Thyroid gland (tissue), 4 donors: Measurements from ENCODE around the gene RHOC.

ENCODE experiments used
- POLR2A ChIP-seq, 2 donors: fragments of 450-650 bp; IDR thresholded peaks; one replicate each; pipeline ENCODE4 v1.6.1; 2017; ENCODE audit warnings: antibody characterized with exemption in 2 of 2, mild to moderate bottlenecking in 2 of 2, moderate library complexity in 1 of 2
- TF ChIP-seq, protein P1 (sequence below), 6 experiments: fragments of 200-600 bp in 3 of 6; fragments of 450-650 bp in 3 of 6; sonication (generic) in 3 of 6; IDR thresholded peaks; one replicate each; pipeline ENCODE4 v1.5.1; 2016 to 2019; ENCODE audit warnings: antibody characterized with exemption in 6 of 6, mild to moderate bottlenecking in 2 of 6, inconsistent platforms in 1 of 6, moderate library complexity in 1 of 6

DNA sequence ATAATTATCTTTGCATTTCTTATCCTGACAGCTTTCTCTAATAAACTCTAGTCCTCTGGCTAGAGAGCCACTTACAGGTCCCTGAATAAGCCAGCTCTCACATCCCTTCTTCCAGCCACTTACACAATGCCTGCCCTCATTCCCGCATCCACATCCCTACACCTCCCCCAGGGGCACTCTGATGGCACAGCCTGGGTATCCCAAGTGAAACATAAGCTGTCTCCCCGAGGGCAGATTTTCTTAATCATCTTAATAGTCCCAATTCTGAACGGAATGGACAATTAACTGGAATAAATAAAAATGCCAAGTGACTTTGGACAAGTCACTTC lies 4.9 kb downstream of the RHOC start:
- TF ChIP-seq, protein P1, sequence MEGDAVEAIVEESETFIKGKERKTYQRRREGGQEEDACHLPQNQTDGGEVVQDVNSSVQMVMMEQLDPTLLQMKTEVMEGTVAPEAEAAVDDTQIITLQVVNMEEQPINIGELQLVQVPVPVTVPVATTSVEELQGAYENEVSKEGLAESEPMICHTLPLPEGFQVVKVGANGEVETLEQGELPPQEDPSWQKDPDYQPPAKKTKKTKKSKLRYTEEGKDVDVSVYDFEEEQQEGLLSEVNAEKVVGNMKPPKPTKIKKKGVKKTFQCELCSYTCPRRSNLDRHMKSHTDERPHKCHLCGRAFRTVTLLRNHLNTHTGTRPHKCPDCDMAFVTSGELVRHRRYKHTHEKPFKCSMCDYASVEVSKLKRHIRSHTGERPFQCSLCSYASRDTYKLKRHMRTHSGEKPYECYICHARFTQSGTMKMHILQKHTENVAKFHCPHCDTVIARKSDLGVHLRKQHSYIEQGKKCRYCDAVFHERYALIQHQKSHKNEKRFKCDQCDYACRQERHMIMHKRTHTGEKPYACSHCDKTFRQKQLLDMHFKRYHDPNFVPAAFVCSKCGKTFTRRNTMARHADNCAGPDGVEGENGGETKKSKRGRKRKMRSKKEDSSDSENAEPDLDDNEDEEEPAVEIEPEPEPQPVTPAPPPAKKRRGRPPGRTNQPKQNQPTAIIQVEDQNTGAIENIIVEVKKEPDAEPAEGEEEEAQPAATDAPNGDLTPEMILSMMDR (IDR thresholded peaks at IDR 0.05): no peak
- no peak for TF ChIP-seq POLR2A (IDR thresholded peaks at IDR 0.05)
